DMS 273 (cell line): ENCODE measurements around the gene TMEM203.
A peak's percentile ranks its signal among the peaks of the same experiment; 100 is the strongest.

Experiments
- DNase-seq: peaks from one replicate; lab custom pipeline; 2025; ENCODE audit not compliant: unreplicated experiment; lab: John Stamatoyannopoulos, UW

Gene TMEM203

DNA sequence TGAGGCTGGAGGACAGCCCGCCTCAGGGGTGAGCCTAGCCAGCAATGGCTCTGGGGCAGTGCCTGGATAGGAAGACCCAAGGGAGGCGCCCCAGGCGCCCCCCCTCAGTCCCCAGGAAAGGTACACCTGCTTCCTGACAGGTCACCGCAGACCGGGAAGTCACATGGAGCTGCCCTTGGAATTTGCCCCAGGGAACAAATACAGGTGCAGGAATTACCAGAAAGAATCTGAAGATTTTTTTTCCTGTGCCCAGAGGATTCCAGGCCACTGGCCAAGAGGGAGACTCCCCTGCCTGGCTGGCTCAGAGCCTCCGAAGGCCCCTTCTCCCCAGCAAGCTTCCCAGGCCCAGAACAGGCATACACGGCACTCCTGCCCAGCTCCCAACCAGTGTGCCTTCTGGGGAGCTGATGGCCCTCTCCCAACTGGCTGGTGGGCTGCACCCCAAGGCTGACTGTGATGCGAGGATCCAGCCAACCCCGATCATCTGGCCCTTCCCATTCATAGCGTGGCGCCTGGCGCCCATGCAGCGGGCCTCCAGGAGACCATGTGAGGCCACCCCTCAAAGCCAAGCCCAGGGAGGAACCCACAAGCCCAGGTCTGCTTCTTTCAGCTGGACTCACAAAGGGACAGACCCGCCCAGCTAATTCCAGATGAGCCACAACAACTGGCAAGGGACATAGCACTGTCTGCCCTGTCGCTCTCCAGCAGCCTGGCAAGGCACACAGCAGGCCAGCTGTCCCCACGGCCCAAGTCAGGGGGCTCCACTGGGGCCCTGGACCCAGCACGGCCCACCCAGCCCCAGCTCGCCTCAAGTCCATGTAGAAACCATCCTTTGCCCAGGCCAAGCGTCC lies 7.2 kb downstream of the TMEM203 start:
- DNase-seq: no peak

DNA sequence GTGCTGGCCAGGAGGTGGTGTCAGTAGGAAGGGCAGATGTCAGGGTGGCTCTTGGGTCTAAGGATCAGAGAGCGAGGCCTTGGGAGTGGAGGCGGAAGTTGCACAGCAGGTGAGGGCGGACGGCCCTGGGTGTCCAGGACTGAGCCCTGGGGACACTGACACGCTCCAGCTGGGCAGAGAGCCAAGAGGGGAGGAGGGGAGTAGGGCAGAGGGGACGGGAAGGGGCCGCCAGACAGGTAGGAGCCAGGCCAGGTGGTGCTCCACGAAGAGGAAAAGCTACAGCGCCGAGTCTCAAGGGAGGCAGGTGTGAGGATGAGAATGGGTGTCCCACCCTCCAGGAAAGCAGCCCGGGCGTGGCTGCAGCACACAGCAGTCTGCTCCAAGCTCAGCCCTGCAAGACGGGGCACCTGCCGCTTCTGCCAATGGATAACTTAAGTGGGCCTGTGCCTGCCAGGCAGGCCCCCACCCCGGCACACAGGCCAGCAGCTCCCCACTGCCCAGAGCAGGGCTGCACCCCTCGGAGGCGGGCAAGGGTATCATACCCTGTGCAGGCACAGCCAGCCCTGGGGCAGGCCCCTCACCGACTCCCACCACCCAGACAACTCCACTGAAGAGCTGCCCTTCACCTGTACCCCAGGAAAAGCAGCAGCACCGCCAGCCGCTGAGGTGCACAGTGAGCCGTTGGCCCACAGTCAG lies 9.8 kb downstream of the TMEM203 start:
- peak; percentile 39 for DNase-seq

DNA sequence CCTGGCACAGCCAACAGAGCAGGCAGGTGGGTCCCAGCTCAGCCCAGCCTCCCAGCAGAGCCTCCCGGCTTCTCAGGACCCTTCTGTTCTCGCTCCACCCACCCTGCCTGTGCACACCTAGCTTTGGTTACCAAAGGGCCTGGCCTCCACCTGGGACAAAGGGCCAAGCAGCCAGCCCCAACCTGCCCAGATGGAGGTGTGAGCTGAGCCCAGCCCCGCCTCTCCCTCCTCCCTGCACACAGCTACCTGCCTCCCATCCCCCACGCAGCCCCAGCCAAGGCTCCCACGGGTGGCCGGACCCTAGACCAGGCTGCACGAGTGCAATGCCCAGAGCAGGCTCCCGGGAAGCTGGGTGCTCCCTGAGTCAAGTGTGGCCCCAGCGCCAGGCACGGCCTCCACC lies 10.5 kb downstream of the TMEM203 start:
- DNase-seq: no peak

DNA sequence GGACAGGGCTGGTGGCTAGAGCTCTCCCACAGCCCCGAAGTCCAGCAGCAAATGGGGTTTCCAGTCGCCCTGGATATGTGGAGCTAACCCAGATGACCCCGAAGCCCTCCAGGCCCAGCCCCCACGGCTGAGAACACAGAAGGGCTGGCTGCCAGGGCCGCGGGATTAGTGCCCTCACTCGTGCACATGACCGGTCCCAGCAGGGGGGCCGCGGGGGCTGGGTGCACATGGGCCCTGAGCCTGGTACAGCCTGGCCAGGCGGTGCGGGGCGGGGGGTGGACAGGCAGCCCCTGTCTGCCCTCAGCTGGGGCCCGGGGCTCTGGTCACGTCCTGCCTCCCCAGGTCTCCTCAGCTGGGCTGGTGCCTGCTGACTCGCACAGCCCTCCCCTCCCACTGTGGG lies 11.1 kb downstream of the TMEM203 start:
- DNase-seq: no peak

DNA sequence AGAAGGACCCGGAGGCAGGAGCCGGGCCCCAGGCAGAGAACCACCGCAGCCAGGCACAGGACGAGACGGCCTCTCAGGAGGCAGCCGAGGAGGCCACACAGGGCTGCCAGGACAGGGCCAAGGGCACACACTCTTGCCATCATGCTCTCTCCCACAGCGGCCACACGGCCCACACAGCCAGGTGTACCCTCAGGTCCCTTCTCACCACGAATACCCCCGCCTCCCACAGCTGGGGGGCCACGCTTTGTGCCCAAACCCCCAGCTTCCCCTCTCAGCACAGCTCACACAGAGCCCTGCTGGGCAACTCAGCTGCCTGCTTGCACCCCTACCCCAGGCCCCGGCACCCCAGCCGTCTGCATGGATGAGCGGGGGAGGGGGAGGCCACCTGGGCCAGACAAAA lies 11.7 kb downstream of the TMEM203 start:
- peak; percentile 45 for DNase-seq

DNA sequence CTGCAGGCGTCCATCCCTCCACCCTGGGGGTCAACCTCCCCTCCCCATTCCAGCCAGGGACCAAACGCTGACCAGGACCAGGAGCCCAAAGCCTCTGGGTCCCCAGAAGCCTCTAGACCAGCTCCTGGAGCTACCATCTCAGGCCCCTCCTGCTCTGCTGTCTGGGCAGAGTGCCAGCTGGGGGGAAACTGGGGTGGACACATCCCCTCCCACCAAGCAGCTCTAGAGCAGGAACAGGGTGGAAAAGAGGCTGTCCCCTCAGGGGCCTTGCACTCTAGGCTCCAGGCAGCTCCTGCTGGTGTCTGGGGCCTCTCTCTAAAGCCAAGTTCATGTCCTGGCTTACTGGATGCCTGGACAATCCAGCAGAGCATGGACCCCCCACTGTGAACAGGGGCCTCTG lies 12.6 kb downstream of the TMEM203 start:
- DNase-seq: no peak

DNA sequence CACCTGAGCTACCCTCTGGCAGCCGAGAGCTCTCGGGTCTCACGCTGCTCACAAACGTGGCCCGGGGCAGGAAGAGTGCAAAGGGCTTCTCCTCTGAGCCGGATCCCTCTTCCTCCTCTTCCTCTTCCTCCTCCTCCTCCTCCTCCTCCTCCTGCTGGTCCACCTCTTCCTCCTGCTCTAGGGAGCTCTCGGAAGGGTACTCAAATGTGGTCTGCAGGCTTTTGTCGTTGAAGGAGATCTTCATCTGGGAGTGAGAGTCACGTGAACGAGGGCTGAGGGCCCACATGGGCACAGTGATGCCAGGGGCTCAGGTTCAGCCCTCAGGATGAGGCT lies 13.0 kb downstream of the TMEM203 start:
- no peak for DNase-seq

DNA sequence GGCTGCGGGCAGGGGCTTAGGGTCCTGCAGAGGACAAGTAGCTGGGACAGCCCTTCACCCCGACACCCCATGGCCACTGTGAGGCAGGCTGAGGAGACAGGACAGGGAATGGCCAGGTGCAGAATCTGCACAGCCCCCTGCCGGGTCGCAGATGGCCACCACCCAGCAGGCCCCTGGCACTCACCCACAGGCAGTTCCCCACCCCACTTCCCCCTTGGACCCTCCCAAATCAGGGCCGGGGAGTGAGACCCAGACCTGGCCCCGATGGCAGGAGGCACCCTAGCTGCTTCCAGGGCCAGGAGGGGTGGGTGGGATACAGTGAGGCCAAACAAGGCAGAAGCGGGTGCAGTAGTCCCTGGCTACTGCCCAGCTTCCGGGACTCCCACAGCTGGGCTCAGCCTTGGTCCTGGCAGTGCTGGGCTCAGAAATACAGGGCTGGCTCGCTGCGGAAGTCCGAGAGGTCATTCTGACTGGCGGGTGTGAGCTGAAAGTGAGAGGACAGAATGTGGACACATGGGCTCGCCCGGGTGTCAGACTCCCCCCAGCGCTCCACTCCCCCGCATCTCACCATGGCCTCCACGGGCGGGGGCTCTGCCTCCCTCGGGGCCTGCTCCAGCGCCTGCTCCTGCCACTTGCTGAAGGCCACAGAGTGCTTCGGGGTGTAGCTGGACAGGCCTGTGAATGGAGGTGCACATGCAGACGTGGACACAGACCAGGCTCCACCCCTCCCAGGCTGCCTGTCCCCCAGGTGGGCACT lies 13.6 kb downstream of the TMEM203 start:
- no peak for DNase-seq

DNA sequence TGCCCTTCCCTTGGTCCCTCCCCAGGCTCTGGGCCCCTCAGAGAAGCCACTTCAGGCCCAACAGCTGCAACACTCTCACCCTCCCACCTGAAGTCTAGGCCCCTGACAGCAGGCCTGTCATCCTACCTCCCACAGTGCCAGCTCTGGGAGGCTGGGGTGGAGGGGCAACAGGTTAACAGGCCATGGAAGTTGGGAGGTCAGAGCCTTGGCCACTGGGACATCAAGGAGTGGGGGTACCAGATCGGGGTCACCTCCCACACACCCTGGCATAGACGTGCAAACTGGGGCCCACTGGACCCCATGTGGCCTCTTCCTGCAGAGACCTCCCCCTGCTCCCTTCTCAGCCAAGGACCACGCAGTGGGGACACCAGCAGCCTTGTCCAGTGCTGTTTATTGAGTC lies 14.2 kb downstream of the TMEM203 start:
- DNase-seq: no peak

DNA sequence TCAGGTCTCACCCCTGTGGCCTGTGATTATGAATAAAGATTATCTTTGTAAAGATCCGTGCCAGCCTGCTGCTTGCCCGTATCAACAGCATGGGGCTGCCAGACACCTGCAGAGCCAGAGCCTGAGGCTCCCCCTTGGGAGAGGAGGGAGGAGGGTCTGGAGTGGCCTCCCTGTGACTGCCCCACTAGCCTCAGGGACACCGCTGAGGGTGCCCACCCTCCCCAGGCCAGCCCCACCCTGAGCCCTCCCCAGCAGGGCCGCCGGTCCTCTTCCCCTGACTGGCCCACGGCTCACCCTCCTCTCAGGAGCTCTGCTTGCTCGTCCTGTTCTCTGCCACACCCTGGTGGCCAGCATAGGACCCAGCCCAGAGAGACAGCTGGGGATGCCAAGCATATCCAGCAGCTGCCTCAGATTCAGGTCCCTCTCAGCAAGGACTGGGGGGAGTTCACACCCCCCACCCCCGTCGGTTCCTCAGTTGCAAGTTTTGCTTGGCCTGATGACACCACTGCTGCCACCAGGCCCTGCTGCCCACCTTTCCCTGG lies 15.1 kb downstream of the TMEM203 start:
- DNase-seq: peak; percentile 57

DNA sequence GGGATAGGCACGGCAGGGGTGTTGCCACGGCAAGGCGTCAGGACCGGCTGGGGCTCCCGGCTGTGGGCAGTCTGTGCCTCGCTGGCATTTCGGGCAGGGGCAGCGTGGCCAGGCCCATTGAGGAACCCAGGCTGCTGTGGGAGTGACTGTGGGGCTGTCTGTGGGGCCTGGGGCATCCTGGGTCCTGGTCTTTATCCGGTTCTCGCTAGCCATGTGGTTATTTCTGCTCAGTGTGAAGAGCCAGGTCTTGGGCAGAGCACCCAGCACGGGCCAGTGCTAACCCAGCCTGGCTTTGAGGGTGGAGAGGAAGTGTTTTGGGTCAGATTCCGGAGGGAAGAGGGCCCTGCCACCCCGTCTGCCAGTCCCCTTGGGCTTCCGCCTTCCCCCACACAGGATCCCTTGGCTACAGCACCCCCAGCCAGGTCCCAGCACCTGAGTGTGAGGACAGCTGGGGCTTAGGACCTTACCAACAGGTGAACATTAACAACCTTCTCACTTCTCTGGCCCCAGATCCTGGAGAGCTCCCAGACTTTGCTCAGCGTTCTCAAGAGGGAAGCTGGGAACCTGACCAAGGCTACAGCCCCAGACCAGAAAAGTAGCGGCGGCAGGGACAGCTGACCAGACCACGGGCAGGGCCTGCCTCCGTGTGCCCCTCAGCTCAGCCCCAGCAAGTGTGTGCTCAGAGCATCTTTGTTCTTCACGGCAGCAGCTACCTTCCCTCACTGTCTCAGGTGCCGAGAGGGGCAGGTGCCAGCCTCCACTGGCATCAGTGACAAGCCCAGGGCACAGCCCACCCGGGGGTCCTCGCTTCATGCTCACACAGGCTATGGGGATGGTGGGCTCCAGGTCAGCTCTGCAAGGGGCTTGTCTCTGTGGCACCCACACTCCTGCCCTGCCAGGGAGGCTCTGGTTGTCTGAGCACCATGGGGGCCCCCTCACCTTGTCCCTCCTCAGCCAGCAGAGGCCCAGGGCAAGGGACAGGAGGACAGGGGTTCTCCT lies 15.9 kb downstream of the TMEM203 start:
- no peak for DNase-seq

DNA sequence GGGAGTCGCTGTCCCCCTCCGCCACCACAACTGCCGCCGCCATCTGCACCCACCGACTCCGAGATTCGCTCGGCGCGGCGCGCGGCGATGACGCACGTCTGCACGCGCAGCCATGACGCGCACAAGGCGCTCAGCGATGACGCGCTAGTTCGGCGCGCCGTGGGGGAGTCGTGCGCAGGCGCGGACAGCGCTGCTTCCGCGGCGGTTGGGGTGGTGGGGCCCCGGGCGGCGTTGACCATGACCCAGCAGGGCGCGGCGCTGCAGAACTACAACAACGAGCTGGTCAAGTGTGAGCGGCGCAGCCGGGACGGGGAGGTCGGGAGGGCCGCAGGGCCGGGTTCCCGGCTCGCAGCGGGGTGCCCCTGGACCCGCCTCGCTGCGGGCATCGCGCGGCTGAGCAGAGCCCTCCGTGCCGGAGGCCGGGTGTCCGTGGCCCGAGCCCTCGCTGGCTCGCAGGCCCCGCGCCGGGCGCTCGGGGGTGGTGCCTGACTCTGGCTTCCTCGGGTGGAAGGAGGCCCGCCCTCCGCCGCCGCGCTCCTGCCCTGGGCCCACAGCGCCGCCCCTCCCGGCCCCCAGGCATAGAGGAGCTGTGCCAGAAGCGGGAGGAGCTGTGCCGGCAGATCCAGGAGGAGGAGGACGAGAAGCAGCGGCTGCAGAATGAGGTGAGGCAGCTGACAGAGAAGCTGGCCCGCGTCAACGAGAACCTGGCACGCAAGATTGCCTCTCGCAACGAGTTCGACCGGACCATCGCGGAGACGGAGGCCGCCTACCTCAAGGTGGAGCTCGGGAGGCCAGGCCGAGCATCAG lies 16.8 kb downstream of the TMEM203 start, which contains the start of the genes ANAPC2 and SSNA1:
TSS of gene ANAPC2 (minus strand) at position 71 of the 807 bp plus-strand sequence. CDS start at position 43, 28 bp downstream.
TSS of gene SSNA1 (plus strand) at position 187 of the 807 bp plus-strand sequence. CDS start at position 238, 51 bp downstream.
- DNase-seq: peak; percentile 98

DNA sequence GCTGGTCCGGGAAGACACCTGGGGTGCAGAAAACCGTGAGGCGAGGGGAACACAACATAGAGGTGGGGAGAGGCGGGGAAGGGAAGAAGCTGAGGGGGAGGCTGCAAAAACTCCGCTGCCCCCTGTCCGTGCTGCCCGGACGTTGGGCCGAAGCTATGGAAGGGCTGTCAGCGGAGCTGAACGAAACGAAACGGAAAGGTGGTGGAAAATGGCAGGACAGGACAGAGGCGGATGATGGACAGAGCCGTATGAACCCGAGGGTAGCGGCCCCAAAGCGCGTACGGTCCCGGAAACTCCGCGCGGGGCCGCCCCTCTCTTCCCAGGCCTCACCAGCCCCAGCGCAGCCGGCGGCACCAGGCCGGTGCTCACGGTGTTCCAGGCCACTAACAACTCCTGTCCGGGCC lies 17.4 kb downstream of the TMEM203 start:
- no peak for DNase-seq

DNA sequence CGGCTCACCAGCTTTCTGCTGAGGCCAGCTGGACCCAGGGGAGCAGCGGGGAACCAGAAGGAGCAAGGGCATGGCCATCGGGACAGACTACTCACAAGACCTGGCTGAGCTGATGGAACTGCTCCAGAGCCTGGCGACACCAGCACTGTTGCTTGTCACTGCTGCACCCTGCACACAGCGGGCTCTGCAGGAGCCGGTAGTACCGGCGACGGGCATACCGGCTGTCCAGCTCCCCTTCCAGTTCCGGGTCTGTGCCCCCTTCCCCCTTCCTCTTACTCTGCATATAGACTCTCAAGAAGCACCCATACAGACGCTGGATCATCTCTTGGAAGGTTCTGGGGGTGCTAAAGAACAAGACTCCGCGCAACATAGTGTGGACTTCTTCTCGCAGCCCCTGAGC lies 18.1 kb downstream of the TMEM203 start:
- DNase-seq: no peak

DNA sequence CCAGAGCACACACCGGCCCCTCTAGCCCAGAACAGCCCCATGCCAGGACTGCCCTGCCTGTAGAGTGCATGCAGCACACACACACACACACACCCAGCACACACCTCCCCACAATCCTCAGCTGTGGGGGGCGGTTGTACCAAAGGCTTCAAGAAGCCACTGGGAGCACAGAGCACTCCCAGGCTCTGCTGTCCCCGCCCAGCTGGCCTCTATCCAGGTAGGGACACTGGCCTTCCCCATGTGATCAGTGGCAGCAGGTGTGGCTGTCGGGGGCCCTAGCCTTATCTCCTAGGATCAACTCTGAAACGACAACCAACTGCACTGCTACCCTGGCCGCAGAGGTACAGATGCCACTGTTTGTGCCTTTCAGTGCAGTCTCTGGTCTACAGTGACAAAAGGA lies 19.1 kb downstream of the TMEM203 start:
- no peak for DNase-seq

DNA sequence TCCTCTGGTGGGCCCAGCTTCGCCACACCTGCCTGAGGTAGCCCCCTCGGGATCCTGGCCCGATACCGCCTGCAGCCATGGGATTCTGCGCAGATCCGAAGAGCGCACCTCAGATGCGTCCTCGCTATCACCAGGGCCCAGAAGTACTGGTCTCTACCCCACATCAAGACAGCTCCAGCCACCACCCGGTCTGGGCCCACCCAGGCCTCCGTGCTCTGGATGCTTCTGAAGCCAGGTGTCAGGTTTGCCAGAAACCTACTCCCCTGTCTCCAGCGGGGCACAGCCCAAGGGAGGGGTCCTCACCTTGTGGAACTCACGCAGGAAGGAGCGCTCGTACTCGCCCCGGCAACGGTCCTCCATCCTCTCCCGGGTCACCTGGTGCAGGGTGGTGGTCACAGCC lies 19.5 kb downstream of the TMEM203 start:
- DNase-seq: no peak

DNA sequence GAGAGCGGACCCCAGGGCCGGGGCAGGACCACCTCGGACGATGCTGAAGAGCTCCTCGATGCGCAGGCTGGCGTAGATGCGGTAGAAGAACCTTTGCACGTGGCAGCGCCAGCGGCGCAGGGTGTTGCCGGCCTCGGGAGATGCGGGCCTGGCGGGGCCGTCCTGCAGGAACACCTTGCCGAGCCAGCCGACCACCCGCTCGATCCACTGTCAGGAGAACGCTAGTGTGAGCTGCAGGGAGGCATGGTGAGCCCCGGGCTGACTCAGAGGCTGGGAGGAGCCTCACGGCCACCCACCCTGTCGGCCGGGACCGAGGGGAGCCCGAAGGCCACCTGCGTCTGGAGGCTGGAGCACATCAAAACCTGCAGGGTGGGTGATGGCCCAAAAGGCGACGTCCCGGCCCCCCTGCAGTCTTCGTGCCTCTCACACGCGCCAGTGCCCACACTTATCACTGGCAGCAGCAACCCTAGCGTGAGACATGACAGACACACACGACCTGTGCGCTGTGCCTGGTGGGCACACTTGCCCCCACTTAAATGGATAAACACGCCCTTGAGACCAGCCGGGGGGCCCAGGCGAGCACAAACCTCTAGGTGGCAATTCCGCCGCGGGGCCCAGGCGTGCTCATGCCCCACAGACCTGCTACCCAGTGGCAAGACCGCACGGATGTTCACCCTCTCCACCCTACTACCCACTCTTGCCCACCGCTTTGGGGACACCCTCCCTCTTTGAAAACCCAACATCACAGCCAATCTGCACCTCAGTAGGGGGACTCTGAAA lies 20.4 kb downstream of the TMEM203 start:
- DNase-seq: no peak

DNA sequence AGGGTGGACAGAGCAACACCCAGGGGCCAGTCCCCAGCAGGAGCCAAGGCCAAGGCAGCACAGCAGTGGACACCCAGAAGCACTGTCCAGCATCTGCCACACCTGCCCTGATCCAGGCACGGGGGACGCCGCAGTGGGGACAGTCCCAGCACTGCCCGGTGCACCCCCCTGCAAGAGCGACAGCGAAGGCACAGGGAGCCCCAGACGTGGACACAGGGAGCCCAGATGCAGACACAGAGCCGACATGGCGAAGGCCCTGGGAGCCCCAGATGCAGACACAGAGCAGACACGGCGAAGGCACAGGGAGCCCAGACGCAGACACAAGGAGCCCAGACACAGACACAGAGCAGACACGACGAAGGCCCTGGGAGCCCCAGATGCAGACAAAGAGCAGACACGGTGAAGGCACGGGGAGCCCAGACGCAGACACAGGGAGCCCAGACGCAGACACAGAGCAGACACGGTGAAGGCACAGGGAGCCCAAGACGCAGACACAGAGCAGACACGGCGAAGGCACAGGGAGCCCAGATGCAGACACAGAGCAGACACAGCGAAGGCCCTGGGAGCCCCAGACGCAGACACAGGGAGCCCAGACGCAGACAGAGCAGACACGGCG lies 21.4 kb downstream of the TMEM203 start:
- no peak for DNase-seq
